Panc1 (cell line): ENCODE measurements around the gene RAPSN.

Experiments
- CTCF ChIP-seq: fragments of 450-650 bp; IDR thresholded peaks from 2 replicates; pipeline ENCODE4 v1.5.1; 2017; ENCODE audit warnings: mild to moderate bottlenecking
- POLR2AphosphoS5 ChIP-seq: IDR thresholded peaks from 2 replicates; pipeline ENCODE4 v1.6.1; 2012; ENCODE audit warnings: mild to moderate bottlenecking, low read depth, low read length, moderate library complexity

- TF ChIP-seq CTCF (no peak), POLR2AphosphoS5 (no peak)
Observed at GRCh38 chr11:47437746-47438418, 11.1 kb downstream of the RAPSN start.
